Dermis microvascular lymphatic vessel endothelial cell (primary cell): ENCODE data around the gene CDR2L. TPM values are rescaled to one million over a fixed set of nuclear protein-coding genes. Genes with fewer than 3 reads are reported as not detected.

Source experiments
- DNase-seq, 2 donors: peaks; one replicate each; pipeline versions ENCODE4 v3.0.0 to v3.0.0-alpha.2; 2010; ENCODE audit warnings: low read depth in 2 of 2
- total RNA-seq: library from RNA; depleted of rRNA; stranded (reverse); fragments of >200 nt; gene quantifications from 2 replicates; pipeline ENCODE4 v1.2.1, GENCODE V29; 2014

CDR2L gene
- 7.2 and 10.2 TPM in 2 replicates for total RNA-seq

DNA sequence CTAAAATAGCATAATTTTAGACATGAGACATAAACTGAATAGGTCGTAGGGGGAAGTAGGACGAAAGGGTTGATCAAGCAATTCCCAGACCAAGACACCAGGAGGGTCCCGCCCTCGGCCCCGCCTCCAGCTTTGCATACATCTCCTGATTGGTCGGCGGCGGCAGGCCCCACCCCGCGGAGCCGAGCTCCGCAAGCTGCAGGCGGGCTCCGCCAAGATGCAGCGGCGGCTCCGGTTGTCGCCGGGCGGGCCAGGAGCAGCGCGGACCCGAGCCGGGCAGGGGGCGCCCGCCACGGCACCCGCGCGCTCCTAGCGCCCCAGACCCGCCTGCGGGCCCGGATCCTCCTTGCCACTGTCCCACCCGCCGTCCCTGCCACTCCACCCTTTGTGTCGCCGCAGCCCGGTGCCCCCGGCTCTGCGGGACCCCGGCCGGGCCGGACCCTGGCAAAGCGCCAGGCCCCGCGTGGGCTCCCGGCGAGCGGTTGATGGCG lies at the start of gene CDR2L:
CDR2L (plus strand) TSS at position 215 of the 491 bp plus-strand sequence. CDS start 412 bp downstream, outside the sequence.
- DNase-seq = peak; percentile 42 to 92

DNA sequence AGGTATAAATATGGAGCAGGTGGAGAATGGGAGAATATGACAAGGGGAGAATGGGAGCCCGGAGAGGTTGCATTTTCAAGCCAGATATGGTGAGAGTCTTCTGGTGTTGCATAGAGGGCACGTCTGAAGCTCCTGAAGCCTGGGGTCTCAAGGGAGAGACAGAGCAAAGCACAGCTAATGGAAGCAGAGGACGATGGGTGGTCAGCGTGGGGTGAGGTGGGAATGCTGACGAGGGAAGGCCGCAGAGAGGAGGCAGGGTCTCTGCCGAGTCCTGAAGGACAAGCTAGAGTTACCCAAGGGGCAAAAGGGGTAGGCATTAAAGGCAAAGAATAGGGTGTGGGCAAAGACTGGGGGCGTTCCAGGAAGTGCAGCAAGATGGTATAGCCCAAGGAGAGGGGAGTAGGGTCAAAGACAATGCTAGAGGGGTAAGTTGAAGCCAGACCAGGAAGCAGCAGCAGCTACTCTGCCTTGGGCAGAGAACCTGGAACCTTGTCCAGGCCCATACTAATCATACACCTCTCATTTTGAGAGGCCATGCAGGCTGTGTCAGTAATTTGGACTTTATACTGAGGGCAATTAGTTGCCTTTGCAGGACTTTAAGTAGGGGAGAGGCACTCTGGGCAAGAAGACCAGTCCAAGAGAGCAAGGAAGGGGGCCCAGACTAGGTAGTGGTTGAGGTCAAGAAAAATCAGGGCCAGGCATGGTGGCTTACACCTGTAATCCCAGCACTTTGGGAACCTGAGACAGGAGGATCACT lies 49.1 kb upstream of the CDR2L start:
- no peak for DNase-seq

GRCh38 chr17:74939534-74939933 lies 47.9 kb upstream of the CDR2L start:
- DNase-seq = no peak

GRCh38 chr17:74941128-74941725 lies 46.2 kb upstream of the CDR2L start:
- no peak for DNase-seq

DNA sequence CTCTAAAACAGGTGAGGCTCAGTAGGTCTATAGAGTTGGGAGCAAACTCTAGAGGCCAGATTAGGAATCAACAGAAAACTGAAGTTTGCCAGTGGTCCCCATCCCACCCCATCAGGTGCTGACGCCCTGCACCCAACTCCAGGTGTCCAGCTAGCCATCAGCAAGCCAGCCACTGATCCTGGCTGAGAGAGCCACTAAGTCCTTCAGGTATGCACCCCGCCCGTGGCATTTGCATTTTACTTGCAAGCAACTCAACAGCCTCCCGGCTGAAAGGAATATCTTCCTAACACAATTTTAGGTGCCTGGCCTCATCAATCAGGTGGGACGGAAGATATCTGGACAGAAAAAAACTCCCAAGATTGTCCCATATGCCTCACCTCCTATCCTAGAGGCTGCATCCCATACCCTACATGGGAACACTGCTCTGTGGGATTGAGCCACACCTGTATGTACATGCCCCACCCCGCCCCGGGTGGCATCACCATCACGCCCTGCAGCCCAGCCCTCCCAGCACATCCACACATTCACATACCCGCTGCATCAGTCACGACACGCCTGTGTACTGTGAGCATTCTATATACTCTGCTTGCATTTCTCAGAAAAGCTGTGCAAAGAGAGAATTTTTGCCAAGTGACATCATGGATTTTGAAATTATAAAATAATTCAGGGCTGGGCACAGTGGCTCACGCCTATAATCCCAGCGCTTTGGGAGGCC lies 43.5 kb upstream of the CDR2L start:
- DNase-seq = no peak

DNA sequence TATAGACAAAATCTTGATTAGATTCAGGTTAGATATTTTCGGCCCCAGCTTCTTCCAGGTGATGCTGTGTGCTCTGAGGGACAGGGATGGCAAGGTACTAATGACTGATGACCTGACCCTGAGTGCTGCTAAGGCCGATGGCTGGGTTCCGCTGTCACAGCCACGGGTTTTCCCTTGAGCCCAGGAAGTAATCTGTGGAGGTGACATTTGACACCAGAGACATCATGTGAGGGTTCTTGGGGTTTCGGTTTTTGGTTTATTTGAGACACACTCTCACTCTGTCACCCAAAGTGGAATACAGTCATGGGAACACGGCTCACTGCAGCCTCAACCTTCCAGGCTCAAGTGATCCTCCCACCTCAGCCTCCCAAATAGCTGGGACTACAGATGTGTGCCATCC lies 41.9 kb upstream of the CDR2L start:
- DNase-seq = no peak

- DNase-seq = no peak
These were observed 40.8 kb upstream of the CDR2L start for GRCh38 chr17:74946641-74947040.

GRCh38 chr17:74947041-74947754 lies 40.2 kb upstream of the CDR2L start:
- DNase-seq = no peak

GRCh38 chr17:74949455-74950115 lies 37.8 kb upstream of the CDR2L start:
- DNase-seq = no peak

GRCh38 chr17:74950207-74950606 lies 37.2 kb upstream of the CDR2L start:
- DNase-seq = no peak

GRCh38 chr17:74951065-74951464 lies 36.4 kb upstream of the CDR2L start:
- no peak for DNase-seq

DNA sequence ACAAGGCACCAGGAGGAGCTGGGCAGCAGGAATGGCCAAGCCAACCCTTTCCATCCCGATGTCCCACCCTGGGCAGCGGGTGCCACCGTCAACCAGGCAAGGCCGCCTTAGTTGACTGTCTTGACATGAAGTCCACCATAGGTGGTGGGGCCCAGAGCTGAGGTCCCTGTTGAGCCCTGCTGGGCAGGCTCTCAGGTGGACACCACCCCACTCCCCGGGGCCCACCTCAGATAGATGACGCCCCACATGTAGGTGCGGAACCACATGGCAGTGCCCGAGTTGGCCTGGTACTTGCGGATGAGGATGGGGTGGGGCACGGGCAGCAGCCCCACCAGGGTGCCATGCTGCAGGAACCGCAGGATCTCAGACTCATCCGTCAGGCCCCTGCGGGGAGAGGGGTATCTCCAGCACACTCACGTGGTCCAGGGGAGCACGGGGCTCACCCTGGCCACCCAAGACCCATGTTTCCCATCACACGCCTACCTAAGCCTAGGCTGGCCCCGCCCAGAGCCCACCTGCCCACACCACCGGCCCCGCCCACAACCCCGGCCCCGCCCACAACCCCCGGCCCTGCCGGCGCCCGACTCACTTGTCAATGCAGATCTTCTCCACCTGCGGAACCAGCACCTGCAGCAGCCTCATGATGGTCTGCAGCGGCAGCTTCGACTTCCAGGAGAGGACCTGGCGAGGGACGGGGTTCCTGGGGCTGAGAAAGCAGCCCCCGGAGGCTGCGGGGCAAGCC lies 35.6 kb upstream of the CDR2L start:
- DNase-seq = no peak

DNA sequence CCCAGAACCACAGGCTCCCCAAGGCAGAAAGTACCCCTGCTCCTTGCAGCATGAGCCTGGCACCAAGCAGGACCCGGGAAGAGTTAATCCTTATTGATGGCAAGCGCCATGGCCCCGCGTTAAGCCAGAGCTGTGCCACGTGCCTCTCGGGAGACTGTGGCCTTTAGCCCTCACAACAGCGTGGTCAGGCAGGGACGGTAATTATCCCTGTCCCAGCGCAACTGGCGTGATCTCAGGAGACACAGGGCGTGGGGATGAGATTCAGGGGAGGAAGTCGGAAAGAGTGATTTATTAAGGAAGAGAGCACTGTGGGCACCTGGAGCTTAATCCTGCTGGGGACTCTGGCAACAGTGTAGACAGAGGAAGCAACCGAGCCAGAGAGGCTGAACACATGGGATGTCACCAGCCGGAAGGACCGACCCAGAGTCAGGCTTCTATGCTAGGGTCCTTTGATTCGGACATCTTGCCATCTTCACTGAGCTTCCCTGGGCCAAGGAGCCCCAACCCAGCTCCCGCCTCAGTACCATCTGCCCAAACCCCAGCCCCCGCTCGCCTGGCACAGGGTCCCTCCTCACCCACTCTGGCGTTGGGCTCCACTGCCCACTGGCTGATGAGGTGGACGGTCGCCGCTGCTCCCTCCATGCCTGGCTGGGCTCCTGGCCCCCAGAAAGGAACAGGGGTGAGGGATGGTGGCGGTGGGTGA lies 34.9 kb upstream of the CDR2L start:
- DNase-seq = no peak

DNA sequence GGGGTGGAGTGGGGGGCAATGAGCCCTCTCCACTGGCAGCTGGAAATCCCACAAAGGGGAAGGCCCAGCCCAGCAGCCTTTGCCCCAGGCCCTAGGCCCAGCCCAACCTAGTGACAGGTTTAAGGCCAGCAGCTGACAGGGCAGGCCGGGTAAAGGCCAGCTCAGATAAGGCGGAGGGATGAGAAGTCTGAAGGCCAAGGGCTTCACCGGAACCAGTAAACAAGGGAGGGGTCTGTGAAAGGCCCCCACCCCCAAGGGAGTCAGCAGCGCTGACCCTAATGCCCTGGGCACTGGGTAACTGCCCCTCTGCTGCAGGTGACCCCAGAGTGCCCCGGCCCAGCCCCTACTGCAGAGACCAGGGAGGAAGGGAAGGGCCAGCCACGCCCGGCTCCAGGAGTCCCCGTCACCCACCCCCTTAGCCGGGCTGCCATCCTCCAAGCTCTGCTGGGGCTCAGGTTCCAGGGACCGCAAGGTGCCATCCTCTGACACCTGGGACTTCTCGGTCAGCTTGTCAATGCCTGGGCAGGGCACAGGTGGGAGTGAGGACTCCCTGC lies 34.2 kb upstream of the CDR2L start:
- no peak for DNase-seq

DNA sequence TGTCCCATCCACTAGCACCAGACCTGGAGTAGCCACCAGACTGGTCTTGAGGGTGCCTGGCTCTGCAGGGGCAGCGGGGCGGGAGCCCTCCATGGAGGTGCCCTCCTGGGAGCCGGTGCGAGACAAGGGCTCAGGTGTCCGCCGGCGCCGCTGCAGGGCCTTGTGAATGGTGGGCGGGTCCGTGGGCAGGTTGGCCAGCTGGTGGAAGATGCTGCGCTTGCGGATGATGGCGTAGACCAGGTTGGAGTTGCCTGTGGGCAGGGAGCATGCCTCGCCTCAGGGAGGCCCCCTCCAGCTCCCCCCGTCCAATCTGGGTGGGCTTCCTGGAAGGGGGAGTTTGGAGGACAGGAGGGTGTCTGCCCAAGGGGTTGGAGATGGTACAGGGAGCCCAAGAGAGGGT lies 33.3 kb upstream of the CDR2L start:
- DNase-seq = no peak

DNA sequence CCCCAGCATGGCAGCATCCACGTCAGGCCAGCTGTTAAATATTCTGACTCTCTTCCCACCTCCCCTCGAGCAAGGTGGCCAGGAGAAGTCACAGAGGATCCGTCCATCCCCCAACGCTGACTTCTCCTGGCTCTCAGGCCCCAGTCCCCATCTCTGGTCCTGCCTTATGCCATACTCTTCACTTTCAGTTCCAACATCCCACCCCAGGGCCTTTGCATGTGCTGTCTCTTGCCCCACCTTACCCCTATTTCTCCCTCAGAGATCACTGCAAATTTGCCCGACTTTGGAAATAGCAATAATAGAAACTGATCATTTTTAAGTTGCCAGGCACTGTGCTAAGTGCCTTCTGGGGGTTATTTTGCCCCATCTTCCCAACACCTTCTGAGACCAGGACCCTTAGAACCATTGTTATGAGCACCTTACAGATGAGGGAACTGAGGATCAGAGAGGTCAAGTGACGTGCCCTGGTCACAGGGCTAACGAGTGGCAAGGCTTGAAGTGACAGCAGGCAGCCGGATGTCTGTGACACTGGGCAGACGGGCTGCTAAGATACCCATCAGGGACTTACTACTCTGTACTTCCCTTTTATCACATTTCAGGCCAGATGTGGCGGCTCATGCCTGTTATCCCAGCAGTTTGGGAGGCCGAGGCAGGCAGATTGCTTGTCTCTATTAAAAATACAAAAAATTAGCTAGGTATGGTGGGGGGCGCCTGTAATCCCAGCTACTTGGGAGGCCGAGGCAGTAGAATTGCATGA lies 32.6 kb upstream of the CDR2L start:
- no peak for DNase-seq

GRCh38 chr17:74956093-74956492 lies 31.3 kb upstream of the CDR2L start:
- DNase-seq = no peak

DNA sequence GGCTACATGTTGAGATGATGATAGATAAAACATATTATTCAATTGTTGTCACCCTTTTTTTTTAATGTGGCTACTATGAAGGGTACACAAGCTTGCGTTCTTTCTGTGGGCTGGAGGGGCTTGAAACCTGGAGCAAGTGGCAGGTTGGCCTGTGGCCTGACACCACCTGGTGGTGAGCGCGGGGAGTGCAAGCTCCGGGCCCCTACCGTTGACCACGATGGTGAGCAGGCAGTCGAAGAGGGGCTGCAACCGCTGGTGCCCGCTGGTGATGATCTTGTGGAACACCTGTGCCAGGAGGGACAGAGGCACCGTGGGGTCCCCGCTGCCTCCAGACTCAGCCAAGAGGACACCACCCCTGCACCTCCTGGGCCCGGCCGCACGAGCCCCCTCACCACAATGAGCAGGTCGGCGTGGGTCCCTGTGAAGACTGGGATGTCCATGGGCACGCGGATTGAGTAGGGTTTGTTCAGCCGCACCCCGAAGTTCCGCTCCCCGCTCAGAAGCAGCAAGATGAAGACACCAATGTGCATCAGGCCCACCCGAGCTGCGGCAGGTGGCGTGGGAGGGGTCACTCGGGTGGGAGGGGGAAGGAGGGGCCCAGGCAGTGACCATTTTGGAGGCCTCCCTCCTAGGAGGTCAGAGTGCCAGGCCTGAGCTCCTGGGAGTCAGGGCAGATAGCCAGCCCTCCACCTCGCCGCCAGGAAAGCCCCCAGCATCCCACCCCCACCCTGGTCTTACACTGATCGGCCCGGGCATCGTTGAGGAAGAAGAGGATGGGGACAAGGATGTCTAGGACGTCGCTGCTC lies 29.3 kb upstream of the CDR2L start:
- DNase-seq = peak in 1 of 2 donors; percentile 56
